ENCODE measurements around the gene HERC6. TPM values are rescaled to one million over a fixed set of nuclear protein-coding genes. Genes with fewer than 3 reads are reported as not detected.
A peak's percentile ranks its signal among the peaks of the same experiment; 100 is the strongest.

The HERC6 gene
- total RNA-seq, 5 donors from 2014 or later (not counting 1 experiment from before 2014, with no cell fraction given), result 13.9 to 25.2 (median 19.7) TPM

DNA sequence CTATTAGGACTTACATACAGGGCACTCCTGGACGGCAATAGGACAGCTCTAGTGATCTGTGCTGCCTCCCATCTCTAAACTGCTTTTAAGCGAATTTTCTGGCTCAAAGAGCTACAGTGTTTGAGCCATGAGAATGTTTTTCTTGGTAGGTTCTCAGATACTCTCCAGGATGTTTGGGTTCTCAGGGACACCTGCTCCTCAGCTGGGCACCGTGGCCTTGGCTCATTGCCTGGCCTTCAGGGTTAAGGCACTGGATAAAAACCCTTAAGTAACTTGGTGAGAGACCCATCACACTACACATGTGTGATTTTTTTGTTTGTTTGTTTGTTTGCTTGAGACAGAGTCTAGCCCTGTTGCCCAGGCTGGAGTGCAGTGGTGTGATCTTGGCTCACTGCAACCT is 39.8 kb downstream of the HERC6 start:
- Histone ChIP-seq H3K27me3 (replicated peaks in 1 of 2; ENCODE audit: control insufficient read depth in 2 of 2, extremely low read depth in 1 of 2, insufficient read depth in 2 of 2, low read length in 1 of 2) (no peaks in the 10 kb centered on the region), H3K4me1 (ENCODE audit: control insufficient read depth in 1 of 2, extremely low read depth in 1 of 2, insufficient read depth in 2 of 2, low read length in 2 of 2) (no peaks in the 10 kb centered on the region), H3K4me3 (ENCODE audit: control insufficient read depth in 1 of 2, extremely low read depth in 1 of 2, low read length in 1 of 2) (no peak overlapping the region), H3K9me3 (no peaks in the 10 kb centered on the region), H3K27ac (ENCODE audit: low read length) (no peak overlapping the region), H3K36me3 (ENCODE audit: control insufficient read depth in 2 of 2, extremely low read depth in 1 of 2, insufficient read depth in 1 of 2, low read length in 1 of 2) (peaks cover 0 to 25% of the 10 kb centered on the region in 2 donors)
- Mint-ChIP-seq H3K36me3 (peaks cover 60% of the 10 kb centered on the region), H3K27me3 (no peaks in the 10 kb centered on the region), H3K27ac (no peak overlapping the region), H3K9me3 (no peaks in the 10 kb centered on the region), H3K4me3 (no peak overlapping the region), H3K4me1 (peaks cover 0 to 5% (median 0%) of the 10 kb centered on the region in 3 donors)
- no peak for DNase-seq
- no peak for ATAC-seq (replicated peaks in 1 of 4)
- ChIA-PET CTCF (no interaction called here), POLR2A (interaction anchor here in 1 of 2 donors (0.7 kb wide), 1 partner anchor 19 kb away, joined by 4 read pairs; no protein-coding TSS in a partner anchor)
- 100% methylated on average over 3 of the region's 3 CpGs for WGBS (ENCODE audit: insufficient coverage)

DNA sequence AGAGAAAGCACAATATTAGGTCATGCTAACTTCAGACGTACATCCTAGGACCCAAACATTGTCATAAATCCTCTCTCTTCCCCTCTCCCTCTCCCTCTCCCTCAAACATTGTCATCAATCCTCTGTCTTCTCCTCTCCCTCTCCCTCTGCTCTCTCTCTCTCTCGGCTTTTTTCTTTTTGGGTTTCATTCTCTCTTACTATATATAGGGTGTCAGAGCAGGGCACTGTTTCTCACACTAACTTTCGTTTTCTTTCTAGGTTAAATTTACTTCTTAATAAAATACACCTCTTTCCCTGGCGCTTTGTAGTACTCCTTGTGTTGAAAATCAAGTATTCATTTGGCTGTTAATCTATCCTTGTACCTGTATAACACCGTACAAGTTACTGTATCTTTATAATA is 41.2 kb downstream of the HERC6 start:
- Mint-ChIP-seq H3K36me3 (peaks cover 55% of the 10 kb centered on the region), H3K4me3 (no peak overlapping the region), H3K27me3 (no peaks in the 10 kb centered on the region), H3K27ac (no peak overlapping the region), H3K9me3 (no peaks in the 10 kb centered on the region), H3K4me1 (peaks cover 0 to 5% (median 0%) of the 10 kb centered on the region in 3 donors)
- DNase-seq, result no peak
- no peak for ATAC-seq (replicated peaks in 1 of 4)
- Histone ChIP-seq H3K36me3 (ENCODE audit: control insufficient read depth in 2 of 2, extremely low read depth in 1 of 2, insufficient read depth in 1 of 2, low read length in 1 of 2) (peaks cover 0 to 16% of the 10 kb centered on the region in 2 donors), H3K4me3 (ENCODE audit: control insufficient read depth in 1 of 2, extremely low read depth in 1 of 2, low read length in 1 of 2) (no peak overlapping the region), H3K4me1 (ENCODE audit: control insufficient read depth in 1 of 2, extremely low read depth in 1 of 2, insufficient read depth in 2 of 2, low read length in 2 of 2) (no peaks in the 10 kb centered on the region), H3K9me3 (no peaks in the 10 kb centered on the region), H3K27ac (ENCODE audit: low read length) (no peak overlapping the region), H3K27me3 (replicated peaks in 1 of 2; ENCODE audit: control insufficient read depth in 2 of 2, extremely low read depth in 1 of 2, insufficient read depth in 2 of 2, low read length in 1 of 2) (no peaks in the 10 kb centered on the region)
- ChIA-PET CTCF (no interaction called here), POLR2A (interaction anchor here in 1 of 2 donors (0.6 kb wide), 1 partner anchor 18 kb away, joined by 4 read pairs; no protein-coding TSS in a partner anchor)
- no CpG with 5 or more reads among the region's 5 CpGs for WGBS (ENCODE audit: insufficient coverage)

DNA sequence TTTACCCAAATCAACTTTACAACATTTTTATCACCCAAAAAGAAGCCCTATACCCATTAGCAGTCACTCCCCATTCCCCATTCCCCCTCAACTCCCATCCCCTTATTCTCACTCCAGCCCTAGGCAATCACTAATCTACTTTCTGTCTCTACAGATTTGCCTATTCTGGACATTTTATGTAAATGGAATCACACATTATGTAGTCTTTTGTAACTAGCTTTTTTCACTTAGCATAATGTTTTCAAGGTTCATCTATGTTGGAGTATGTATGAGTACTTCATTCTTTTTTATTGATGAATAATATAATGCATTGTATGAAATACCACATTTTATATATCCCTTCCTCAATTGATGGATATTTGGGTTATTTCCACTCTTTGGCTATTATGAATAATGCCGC is 42.2 kb downstream of the HERC6 start:
- no peak overlapping the region for H3K4me3 Mint-ChIP-seq
- H3K27ac Mint-ChIP-seq, result no peak overlapping the region
- H3K27me3 Mint-ChIP-seq, result no peaks in the 10 kb centered on the region
- no peak overlapping the region for H3K27ac ChIP-seq (ENCODE audit: low read length)
- H3K4me3 ChIP-seq (ENCODE audit: control insufficient read depth in 1 of 2, extremely low read depth in 1 of 2, low read length in 1 of 2), result no peak overlapping the region
- no peak for ATAC-seq (replicated peaks in 1 of 4)
- H3K4me1 ChIP-seq (ENCODE audit: control insufficient read depth in 1 of 2, extremely low read depth in 1 of 2, insufficient read depth in 2 of 2, low read length in 2 of 2), result no peaks in the 10 kb centered on the region
- peaks cover 0 to 9% of the 10 kb centered on the region in 2 donors for H3K36me3 ChIP-seq (ENCODE audit: control insufficient read depth in 2 of 2, extremely low read depth in 1 of 2, insufficient read depth in 1 of 2, low read length in 1 of 2)
- H3K36me3 Mint-ChIP-seq, result peaks cover 52% of the 10 kb centered on the region
- no peaks in the 10 kb centered on the region for H3K9me3 Mint-ChIP-seq
- ChIA-PET CTCF (interaction anchor here in 1 of 2 donors (0.7 kb wide), 1 partner anchor 93 kb away, joined by 3 read pairs; no protein-coding TSS in a partner anchor), POLR2A (no interaction called here)
- no peaks in the 10 kb centered on the region for H3K9me3 ChIP-seq
- no peak for DNase-seq
- no CpG with 5 or more reads among the region's 1 CpG for WGBS (ENCODE audit: insufficient coverage)
- no peaks in the 10 kb centered on the region for H3K27me3 ChIP-seq (replicated peaks in 1 of 2; ENCODE audit: control insufficient read depth in 2 of 2, extremely low read depth in 1 of 2, insufficient read depth in 2 of 2, low read length in 1 of 2)
- peaks cover 0 to 5% (median 0%) of the 10 kb centered on the region in 3 donors for H3K4me1 Mint-ChIP-seq

GRCh38 chr4:88422403-88422802 is 43.8 kb downstream of the HERC6 start:
- Mint-ChIP-seq H3K36me3 (peaks cover 55% of the 10 kb centered on the region), H3K9me3 (no peaks in the 10 kb centered on the region)
- CTCF ChIA-PET, result no interaction called here

GRCh38 chr4:88429401-88429800 is 50.7 kb downstream of the HERC6 start:
- POLR2A ChIA-PET, result no interaction called here
- Histone ChIP-seq H3K27ac (ENCODE audit: low read length) (no peak overlapping the region), H3K36me3 (ENCODE audit: control insufficient read depth in 2 of 2, extremely low read depth in 1 of 2, insufficient read depth in 1 of 2, low read length in 1 of 2) (peaks cover 0 to 20% of the 10 kb centered on the region in 2 donors), H3K9me3 (no peaks in the 10 kb centered on the region), H3K27me3 (replicated peaks in 1 of 2; ENCODE audit: control insufficient read depth in 2 of 2, extremely low read depth in 1 of 2, insufficient read depth in 2 of 2, low read length in 1 of 2) (no peaks in the 10 kb centered on the region), H3K4me3 (ENCODE audit: control insufficient read depth in 1 of 2, extremely low read depth in 1 of 2, low read length in 1 of 2) (no peak overlapping the region), H3K4me1 (ENCODE audit: control insufficient read depth in 1 of 2, extremely low read depth in 1 of 2, insufficient read depth in 2 of 2, low read length in 2 of 2) (no peaks in the 10 kb centered on the region)
- CTCF ChIA-PET, result no interaction called here
- no peak overlapping the region for H3K4me3 Mint-ChIP-seq
- DNase-seq (no peak), ATAC-seq (replicated peaks in 1 of 4) (no peak)
- H3K27ac Mint-ChIP-seq, result no peak overlapping the region
- no peaks in the 10 kb centered on the region for H3K4me1 Mint-ChIP-seq
- H3K36me3 Mint-ChIP-seq, result peaks cover 65% of the 10 kb centered on the region
- WGBS (ENCODE audit: insufficient coverage), result no CpG with 5 or more reads among the region's 1 CpG
- no peaks in the 10 kb centered on the region for H3K27me3 Mint-ChIP-seq
- H3K9me3 Mint-ChIP-seq, result peaks cover 0 to 6% (median 0%) of the 10 kb centered on the region in 3 donors

More at GRCh38 chr4:88422403-88422802, 43.8 kb downstream of the HERC6 start:
- no peak overlapping the region for H3K27ac Mint-ChIP-seq
- no CpG with 5 or more reads among the region's 2 CpGs for WGBS (ENCODE audit: insufficient coverage)
- Histone ChIP-seq H3K27me3 (replicated peaks in 1 of 2; ENCODE audit: control insufficient read depth in 2 of 2, extremely low read depth in 1 of 2, insufficient read depth in 2 of 2, low read length in 1 of 2) (no peaks in the 10 kb centered on the region), H3K4me1 (ENCODE audit: control insufficient read depth in 1 of 2, extremely low read depth in 1 of 2, insufficient read depth in 2 of 2, low read length in 2 of 2) (no peaks in the 10 kb centered on the region), H3K27ac (ENCODE audit: low read length) (no peak overlapping the region), H3K4me3 (ENCODE audit: control insufficient read depth in 1 of 2, extremely low read depth in 1 of 2, low read length in 1 of 2) (no peak overlapping the region), H3K9me3 (no peaks in the 10 kb centered on the region), H3K36me3 (ENCODE audit: control insufficient read depth in 2 of 2, extremely low read depth in 1 of 2, insufficient read depth in 1 of 2, low read length in 1 of 2) (peaks cover 0 to 4% of the 10 kb centered on the region in 2 donors)
- POLR2A ChIA-PET, result no interaction called here
- DNase-seq, result no peak
- peaks cover 0 to 5% (median 0%) of the 10 kb centered on the region in 3 donors for H3K4me1 Mint-ChIP-seq
- H3K27me3 Mint-ChIP-seq, result no peaks in the 10 kb centered on the region
- ATAC-seq (replicated peaks in 1 of 4), result no peak
- H3K4me3 Mint-ChIP-seq, result no peak overlapping the region

GRCh38 chr4:88435987-88436693 is 57.5 kb downstream of the HERC6 start:
- no peak overlapping the region for H3K4me3 Mint-ChIP-seq
- ChIA-PET POLR2A (interaction anchor here (0.5 to 0.9 kb wide), 2 partner anchors 13 to 217 kb away, joined by 3 to 10 read pairs; no protein-coding TSS in a partner anchor), CTCF (no interaction called here)
- Histone ChIP-seq H3K4me1 (ENCODE audit: control insufficient read depth in 1 of 2, extremely low read depth in 1 of 2, insufficient read depth in 2 of 2, low read length in 2 of 2) (no peaks in the 10 kb centered on the region), H3K9me3 (no peaks in the 10 kb centered on the region), H3K27me3 (replicated peaks in 1 of 2; ENCODE audit: control insufficient read depth in 2 of 2, extremely low read depth in 1 of 2, insufficient read depth in 2 of 2, low read length in 1 of 2) (no peaks in the 10 kb centered on the region), H3K4me3 (ENCODE audit: control insufficient read depth in 1 of 2, extremely low read depth in 1 of 2, low read length in 1 of 2) (no peak overlapping the region), H3K36me3 (ENCODE audit: control insufficient read depth in 2 of 2, extremely low read depth in 1 of 2, insufficient read depth in 1 of 2, low read length in 1 of 2) (peaks cover 4 to 36% of the 10 kb centered on the region in 2 donors), H3K27ac (ENCODE audit: low read length) (no peak overlapping the region)
- H3K9me3 Mint-ChIP-seq, result peaks cover 0 to 6% (median 0%) of the 10 kb centered on the region in 3 donors
- no peak for DNase-seq
- H3K4me1 Mint-ChIP-seq, result no peaks in the 10 kb centered on the region
- WGBS (ENCODE audit: insufficient coverage), result 100% methylated on average over 1 of the region's 1 CpG
- no peak for ATAC-seq (replicated peaks in 1 of 4)
- peaks cover 52% of the 10 kb centered on the region for H3K36me3 Mint-ChIP-seq
- peak overlapping the region; percentile 24 to 29 for H3K27ac Mint-ChIP-seq
- H3K27me3 Mint-ChIP-seq, result no peaks in the 10 kb centered on the region

All from T-cell (primary cell).